Hepatocyte (in vitro differentiated cells): Measurements from ENCODE around the gene TEX14. TPM values are rescaled to one million over a fixed set of nuclear protein-coding genes. Genes with fewer than 3 reads are reported as not detected.

Source experiments
- DNase-seq: peaks from one replicate; pipeline ENCODE4 v3.0.0-alpha.2; 2016; ENCODE audit warnings: low spot score
- H2AFZ ChIP-seq: fragments of 200-600 bp; sonication (generic); 2 replicates; pipeline ENCODE4 v1.6.0; 2016; ENCODE audit warnings: antibody characterized with exemption, mild to moderate bottlenecking
- H3K27ac ChIP-seq: fragments of 200-600 bp; sonication (generic); 2 replicates; pipeline ENCODE4 v1.5.1; 2016; ENCODE audit warnings: mild to moderate bottlenecking
- H3K27me3 ChIP-seq: fragments of 200-600 bp; sonication (generic); 2 replicates; pipeline ENCODE4 v1.6.1; 2016
- H3K36me3 ChIP-seq: fragments of 200-600 bp; sonication (generic); replicated peaks from 2 replicates; pipeline ENCODE4 v1.5.1; 2016; ENCODE audit warnings: low read depth; ENCODE audit not compliant: insufficient read depth
- H3K4me1 ChIP-seq: fragments of 200-600 bp; sonication (generic); 2 replicates; pipeline ENCODE4 v1.5.1; 2016; ENCODE audit warnings: mild to moderate bottlenecking, moderate library complexity; ENCODE audit not compliant: insufficient read depth
- H3K4me2 ChIP-seq: fragments of 200-600 bp; sonication (generic); 2 replicates; pipeline ENCODE4 v1.6.0; 2016
- H3K4me3 ChIP-seq: fragments of 200-600 bp; sonication (generic); 2 replicates; pipeline ENCODE4 v1.5.1; 2016; ENCODE audit warnings: mild to moderate bottlenecking
- H3K79me2 ChIP-seq: fragments of 200-600 bp; sonication (generic); 2 replicates; pipeline ENCODE4 v1.6.0; 2017; ENCODE audit warnings: mild to moderate bottlenecking
- H3K9me2 ChIP-seq: fragments of 200-600 bp; sonication (generic); replicated peaks from 2 replicates; pipeline ENCODE4 v1.6.0; 2017; ENCODE audit warnings: mild to moderate bottlenecking; ENCODE audit not compliant: insufficient read depth
- H3K9me3 ChIP-seq: fragments of 200-600 bp; sonication (generic); 2 replicates; pipeline ENCODE4 v1.5.1; 2016; ENCODE audit warnings: low read depth, mild to moderate bottlenecking
- H4K20me1 ChIP-seq: fragments of 200-600 bp; sonication (generic); 2 replicates; pipeline ENCODE4 v1.6.0; 2016; ENCODE audit warnings: mild to moderate bottlenecking; ENCODE audit not compliant: insufficient read depth, poor library complexity, severe bottlenecking
- CTCF ChIP-seq: fragments of 200-600 bp; sonication (generic); IDR thresholded peaks from 2 replicates; pipeline ENCODE4 v1.5.1; 2016; ENCODE audit warnings: antibody characterized with exemption, mild to moderate bottlenecking; ENCODE audit not compliant: poor library complexity
- EZH2 ChIP-seq: fragments of 200-600 bp; sonication (generic); IDR thresholded peaks from 2 replicates; pipeline ENCODE4 v1.6.1; 2016; ENCODE audit warnings: antibody characterized with exemption, mild to moderate bottlenecking, borderline replicate concordance
- EZH2phosphoT487 ChIP-seq: fragments of 200-600 bp; sonication (generic); IDR thresholded peaks from one replicate; pipeline ENCODE4 v1.6.1; 2018; ENCODE audit warnings: antibody characterized with exemption, mild to moderate bottlenecking, low read depth, moderate library complexity; ENCODE audit not compliant: unreplicated experiment, severe bottlenecking
- WGBS: methylation state at CpG from one replicate; pipeline ENCODE4 v1.1.6; 2016; ENCODE audit warnings: low lambda C conversion rate; ENCODE audit errors: missing lambda C conversion rate; 5-methylcytosine and 5-hydroxymethylcytosine counted together
- polyA plus RNA-seq: library from polyadenylated mRNA; unstranded; fragments of >200 nt; fragmentation: Nextera tagmentation; extraction: Ambion mirVana; gene quantifications from 2 replicates; pipeline ENCODE4 v1.2.1, GENCODE V29; 2016
- total RNA-seq: library from RNA; depleted of rRNA; stranded (reverse); fragments of >200 nt; gene quantifications from 2 replicates; pipeline ENCODE4 v1.2.3, GENCODE V29; 2014

Gene TEX14
- total and polyA plus RNA-seq, 2 experiments from 2014 or later = 0.07 TPM; not detected in 1

GRCh38 chr17:58527306-58527705 is 164.5 kb downstream of the TEX14 start:
- no peak for TF ChIP-seq EZH2phosphoT487
- no peak for TF ChIP-seq CTCF
- no peak for TF ChIP-seq EZH2
- Histone ChIP-seq H3K27ac (no peak overlapping the region), H3K79me2 (no peaks in the 10 kb centered on the region), H3K9me3 (no peaks in the 10 kb centered on the region), H3K4me3 (no peak overlapping the region), H3K9me2 (no peaks in the 10 kb centered on the region), H3K4me1 (peaks cover 12% of the 10 kb centered on the region), H3K4me2 (no peak overlapping the region), H2AFZ (no peak overlapping the region), H3K36me3 (no peaks in the 10 kb centered on the region), H4K20me1 (no peaks in the 10 kb centered on the region), H3K27me3 (peaks cover 12% of the 10 kb centered on the region)
- 100% methylated on average over 2 of the region's 2 CpGs for WGBS
- no peak for DNase-seq

- Histone ChIP-seq H3K36me3 (no peaks in the 10 kb centered on the region), H4K20me1 (no peaks in the 10 kb centered on the region), H3K4me3 (no peak overlapping the region), H2AFZ (peak overlapping the region; percentile 42), H3K27ac (peak overlapping the region; percentile 64), H3K27me3 (no peaks in the 10 kb centered on the region), H3K9me3 (no peaks in the 10 kb centered on the region), H3K4me2 (peak overlapping the region; percentile 17), H3K79me2 (no peaks in the 10 kb centered on the region), H3K9me2 (no peaks in the 10 kb centered on the region), H3K4me1 (peaks cover 10% of the 10 kb centered on the region)
- 60% methylated on average over 3 of the region's 3 CpGs for WGBS
- DNase-seq = peak; percentile 45
- TF ChIP-seq CTCF = no peak
- no peak for TF ChIP-seq EZH2phosphoT487
- TF ChIP-seq EZH2 = no peak
These were observed 166.6 kb downstream of the TEX14 start for GRCh38 chr17:58525239-58525638.

- H3K4me2 ChIP-seq = no peak overlapping the region
- H4K20me1 ChIP-seq = no peaks in the 10 kb centered on the region
- no peaks in the 10 kb centered on the region for H3K9me2 ChIP-seq
- H3K4me1 ChIP-seq = peaks cover 15% of the 10 kb centered on the region
- 93% methylated on average over 10 of the region's 10 CpGs for WGBS
- H3K27me3 ChIP-seq = no peaks in the 10 kb centered on the region
- H3K27ac ChIP-seq = no peak overlapping the region
- no peak overlapping the region for H2AFZ ChIP-seq
- TF ChIP-seq EZH2phosphoT487 = no peak
- DNase-seq = no peak
- H3K36me3 ChIP-seq = no peaks in the 10 kb centered on the region
- H3K9me3 ChIP-seq = no peaks in the 10 kb centered on the region
- H3K4me3 ChIP-seq = no peak overlapping the region
- H3K79me2 ChIP-seq = peaks cover 2% of the 10 kb centered on the region
These were observed 170.2 kb downstream of the TEX14 start for GRCh38 chr17:58521680-58522079.

GRCh38 chr17:58520843-58521430 is 170.9 kb downstream of the TEX14 start:
- Histone ChIP-seq H3K27ac (no peak overlapping the region), H3K27me3 (no peaks in the 10 kb centered on the region)

More at GRCh38 chr17:58520843-58521430, 170.9 kb downstream of the TEX14 start:
- Histone ChIP-seq H3K4me2 (no peak overlapping the region), H3K36me3 (no peaks in the 10 kb centered on the region), H2AFZ (no peak overlapping the region), H4K20me1 (no peaks in the 10 kb centered on the region), H3K79me2 (peaks cover 9% of the 10 kb centered on the region), H3K9me2 (no peaks in the 10 kb centered on the region), H3K4me1 (peaks cover 22% of the 10 kb centered on the region), H3K4me3 (no peak overlapping the region), H3K9me3 (no peaks in the 10 kb centered on the region)
- 63% methylated on average over 15 of the region's 15 CpGs for WGBS
- TF ChIP-seq CTCF = peak; percentile 36
- TF ChIP-seq EZH2 = no peak
- peak; percentile 51 for DNase-seq
